ENCODE data around the gene TMEM250.

TMEM250 gene

DNA sequence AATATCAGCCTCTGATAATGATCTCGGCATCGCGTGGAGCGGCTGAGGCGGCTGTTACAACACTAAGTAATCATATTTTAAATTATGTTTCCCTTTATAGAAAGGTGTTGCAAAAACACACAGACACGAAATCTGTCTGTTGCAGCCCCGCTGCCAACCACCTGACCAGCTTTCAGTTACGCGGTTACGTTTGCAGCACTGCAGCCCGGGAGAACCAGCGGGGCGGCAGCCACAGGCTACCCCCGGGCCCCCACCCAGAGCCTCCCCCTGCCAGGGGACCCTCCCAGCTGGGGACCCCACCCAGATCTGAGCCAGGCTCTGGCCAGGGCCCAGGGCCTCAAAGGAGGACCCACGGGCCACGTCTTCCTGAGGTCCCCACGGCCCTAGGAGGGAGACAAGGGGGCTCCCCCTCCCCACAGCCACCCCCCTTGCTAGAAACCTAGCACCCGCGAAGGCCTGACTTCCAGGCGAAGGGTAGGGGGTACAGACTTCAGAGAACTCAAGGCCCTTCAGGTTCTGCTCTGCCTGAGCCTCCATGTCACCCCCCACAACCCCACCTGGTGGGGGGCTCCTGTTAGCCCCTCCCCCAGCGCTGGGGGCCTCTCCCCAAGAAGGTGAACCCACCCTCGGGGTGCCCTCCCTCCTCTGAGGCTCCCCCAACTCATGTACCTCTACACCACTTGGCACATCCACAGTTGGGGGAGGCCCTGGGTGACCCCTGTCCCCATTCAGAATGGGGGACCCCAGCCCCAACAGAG lies 29.6 kb downstream of the TMEM250 start:
- no peak for DNase-seq (ENCODE audit: low read depth)
- TF ChIP-seq, protein P1, sequence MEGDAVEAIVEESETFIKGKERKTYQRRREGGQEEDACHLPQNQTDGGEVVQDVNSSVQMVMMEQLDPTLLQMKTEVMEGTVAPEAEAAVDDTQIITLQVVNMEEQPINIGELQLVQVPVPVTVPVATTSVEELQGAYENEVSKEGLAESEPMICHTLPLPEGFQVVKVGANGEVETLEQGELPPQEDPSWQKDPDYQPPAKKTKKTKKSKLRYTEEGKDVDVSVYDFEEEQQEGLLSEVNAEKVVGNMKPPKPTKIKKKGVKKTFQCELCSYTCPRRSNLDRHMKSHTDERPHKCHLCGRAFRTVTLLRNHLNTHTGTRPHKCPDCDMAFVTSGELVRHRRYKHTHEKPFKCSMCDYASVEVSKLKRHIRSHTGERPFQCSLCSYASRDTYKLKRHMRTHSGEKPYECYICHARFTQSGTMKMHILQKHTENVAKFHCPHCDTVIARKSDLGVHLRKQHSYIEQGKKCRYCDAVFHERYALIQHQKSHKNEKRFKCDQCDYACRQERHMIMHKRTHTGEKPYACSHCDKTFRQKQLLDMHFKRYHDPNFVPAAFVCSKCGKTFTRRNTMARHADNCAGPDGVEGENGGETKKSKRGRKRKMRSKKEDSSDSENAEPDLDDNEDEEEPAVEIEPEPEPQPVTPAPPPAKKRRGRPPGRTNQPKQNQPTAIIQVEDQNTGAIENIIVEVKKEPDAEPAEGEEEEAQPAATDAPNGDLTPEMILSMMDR (IDR thresholded peaks at IDR 0.05; ENCODE audit: low read length, missing control alignments) = no peak
- H3K4me3 ChIP-seq (replicated peaks; ENCODE audit: low read depth, low read length) = no peak overlapping the region

DNA sequence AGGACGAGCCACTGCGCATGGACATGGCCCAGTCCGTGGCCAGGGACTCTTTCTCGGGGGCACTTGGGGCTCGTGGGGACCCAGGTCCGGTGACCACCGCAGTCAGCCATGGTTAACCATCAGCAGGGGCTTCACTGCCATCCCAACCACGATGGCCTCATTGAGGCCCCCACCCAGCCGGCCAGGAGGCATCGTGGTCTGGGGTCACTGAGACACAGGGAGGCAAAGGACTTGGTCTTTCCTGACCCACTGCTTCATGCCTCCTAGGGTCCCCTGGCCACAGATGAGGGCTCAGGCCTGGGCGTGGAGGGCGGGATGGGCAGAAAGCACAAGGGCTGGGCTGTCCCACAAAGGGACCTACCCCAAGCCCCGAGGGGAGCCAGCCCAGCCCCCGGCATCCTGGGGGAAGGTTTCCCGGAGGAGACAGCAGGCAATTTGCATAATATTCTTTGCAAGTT lies 30.2 kb downstream of the TMEM250 start:
- DNase-seq (ENCODE audit: low read depth) = no peak
- no peak overlapping the region for H3K4me3 ChIP-seq (replicated peaks; ENCODE audit: low read depth, low read length)
- TF ChIP-seq, protein P1 (IDR thresholded peaks at IDR 0.05; ENCODE audit: low read length, missing control alignments) = no peak

DNA sequence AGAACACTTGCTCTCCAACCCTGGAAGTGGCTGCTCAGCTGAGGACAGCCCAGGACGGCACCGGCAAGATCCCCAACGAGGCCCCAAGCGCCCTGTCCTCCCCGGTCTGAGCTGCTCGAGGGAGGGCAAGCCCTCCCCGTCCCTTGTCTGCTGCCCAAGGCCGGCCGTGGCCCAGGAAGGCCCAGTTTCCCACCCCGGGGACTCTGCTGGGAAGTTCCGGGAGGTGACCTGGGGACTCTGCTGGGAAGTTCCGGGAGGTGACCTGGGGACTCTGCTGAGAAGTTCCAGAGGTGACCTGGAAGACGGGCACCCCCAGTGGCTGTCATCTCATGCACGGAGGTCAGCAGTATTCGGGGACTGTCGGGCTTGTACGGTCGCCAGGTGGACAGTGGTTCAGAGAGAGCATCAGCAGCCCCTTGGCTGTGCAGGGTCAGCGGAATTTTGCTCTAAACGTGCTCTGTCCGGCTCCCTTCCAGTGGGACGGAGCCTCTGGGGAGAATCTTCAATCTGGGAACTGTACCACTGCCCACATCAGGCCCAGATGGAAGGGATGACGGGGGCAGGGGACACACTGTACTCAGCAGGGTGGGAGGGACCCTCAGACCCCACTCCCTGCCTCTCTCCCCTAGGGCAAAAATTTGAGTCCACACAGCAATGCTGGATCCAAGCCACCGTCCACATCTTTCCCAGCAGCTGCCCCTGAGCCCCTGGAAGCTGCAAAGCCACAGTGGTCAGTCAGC lies 30.8 kb downstream of the TMEM250 start:
- no peak overlapping the region for H3K4me3 ChIP-seq (replicated peaks; ENCODE audit: low read depth, low read length)
- DNase-seq (ENCODE audit: low read depth) = no peak
- TF ChIP-seq, protein P1 (IDR thresholded peaks at IDR 0.05; ENCODE audit: low read length, missing control alignments) = no peak

DNA sequence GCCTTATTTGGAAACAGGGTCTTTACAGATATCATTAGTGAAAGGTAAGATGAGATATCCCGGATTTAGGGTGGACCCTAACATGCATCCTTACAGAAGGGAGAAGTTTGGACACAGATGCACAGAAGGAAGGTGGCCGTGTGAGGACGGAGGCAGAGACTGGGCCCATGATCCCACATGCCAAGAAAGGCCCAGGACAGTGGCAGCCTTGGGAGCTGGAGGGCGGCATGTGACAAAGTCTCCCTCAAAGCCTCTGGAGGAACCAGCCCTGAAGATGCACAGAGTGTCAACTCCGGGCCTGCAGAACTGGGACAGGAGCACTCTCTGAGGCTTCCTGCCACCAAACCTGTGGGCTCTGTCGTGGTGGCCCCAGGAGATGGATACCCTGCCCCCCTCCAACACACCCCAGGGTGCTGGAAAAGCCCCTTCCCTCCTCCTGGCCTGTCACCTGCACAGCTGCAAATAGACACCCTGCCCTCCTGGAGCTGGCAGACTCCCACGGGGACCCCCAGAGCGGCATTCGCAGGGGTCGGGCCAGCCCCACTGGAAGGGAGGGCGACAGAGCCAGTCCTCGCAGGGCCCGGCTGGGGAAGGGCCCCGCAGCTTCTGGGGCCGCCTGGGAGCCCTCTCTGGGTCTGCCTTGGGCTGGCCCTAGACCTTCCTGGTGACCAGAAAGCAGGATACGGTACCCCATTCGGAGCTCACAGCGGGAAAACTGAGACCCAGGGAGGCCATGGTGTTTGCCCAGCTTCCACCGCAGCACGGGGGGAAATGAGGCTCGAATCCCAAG lies 31.5 kb downstream of the TMEM250 start:
- TF ChIP-seq, protein P1 (IDR thresholded peaks at IDR 0.05; ENCODE audit: low read length, missing control alignments) = no peak
- DNase-seq (ENCODE audit: low read depth) = no peak
- H3K4me3 ChIP-seq (replicated peaks; ENCODE audit: low read depth, low read length) = no peak overlapping the region

DNA sequence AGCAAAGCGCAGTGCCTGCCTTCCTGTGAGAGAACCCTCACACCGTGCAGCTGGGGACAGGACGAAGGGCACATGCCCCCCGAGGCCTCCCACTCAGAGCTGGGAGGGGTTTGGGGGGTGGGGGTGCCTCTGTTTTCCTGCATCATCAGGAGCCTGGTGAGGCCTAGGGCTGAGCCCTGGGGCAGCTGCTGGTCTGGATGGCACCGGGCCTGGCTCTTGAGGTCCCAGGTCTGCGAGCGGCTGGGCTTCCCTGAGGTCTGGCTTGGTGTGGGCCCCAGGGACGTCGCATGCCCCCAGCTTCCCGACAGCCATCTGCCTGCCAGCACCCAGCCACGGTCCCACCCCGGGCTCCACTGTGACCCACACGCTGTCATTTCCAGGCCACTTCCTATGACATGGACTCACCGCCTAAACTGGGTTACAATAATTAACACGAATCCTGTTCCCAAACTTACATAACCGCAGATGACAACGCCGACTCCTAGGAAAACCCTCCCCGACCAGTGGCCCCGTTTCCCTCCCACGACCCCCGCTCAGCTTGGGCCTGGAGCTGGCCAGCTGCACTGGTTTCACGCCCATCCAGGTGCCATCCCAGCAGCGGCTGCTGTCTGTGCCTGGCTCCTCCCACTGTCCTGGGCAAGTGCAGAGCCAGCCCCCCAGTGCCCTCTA lies 32.3 kb downstream of the TMEM250 start:
- no peak overlapping the region for H3K4me3 ChIP-seq (replicated peaks; ENCODE audit: low read depth, low read length)
- TF ChIP-seq, protein P1 (IDR thresholded peaks at IDR 0.05; ENCODE audit: low read length, missing control alignments) = no peak
- no peak for DNase-seq (ENCODE audit: low read depth)

DNA sequence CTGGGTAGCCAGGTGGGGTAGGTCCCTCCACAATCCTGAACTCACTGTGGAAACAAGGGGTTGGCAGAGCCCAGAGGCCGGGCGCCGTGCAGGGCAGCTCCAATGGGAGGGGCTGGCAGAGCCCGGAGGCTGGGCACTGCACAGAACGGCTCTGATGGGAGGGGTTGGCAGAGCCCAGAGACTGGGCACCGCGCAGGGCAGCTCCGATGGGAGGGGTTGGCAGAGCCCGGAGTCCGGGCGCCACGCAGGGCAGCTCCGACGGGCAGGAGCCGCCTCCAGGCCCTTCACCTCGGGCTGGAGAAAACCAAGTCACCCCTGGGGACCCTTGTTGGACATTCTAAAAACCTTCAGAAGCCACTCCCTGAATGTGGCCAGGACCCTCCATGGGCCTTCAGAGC lies 32.9 kb downstream of the TMEM250 start:
- TF ChIP-seq, protein P1 (IDR thresholded peaks at IDR 0.05; ENCODE audit: low read length, missing control alignments) = no peak
- DNase-seq (ENCODE audit: low read depth) = no peak
- no peak overlapping the region for H3K4me3 ChIP-seq (replicated peaks; ENCODE audit: low read depth, low read length)

Data from fibroblast of pulmonary artery (primary cell).